ES-I3 (cell line): ENCODE measurements around the gene ABCC10.
"Not testable (repeated sequence)": the region's sequence is repeated elsewhere in the genome, so short reads cannot be mapped to it uniquely, and the experiment has no call there.

ENCODE experiments used
- H3K36me3 ChIP-seq: 2 replicates; pipeline ENCODE4 v1.6.1; 2013; ENCODE audit warnings: mild to moderate bottlenecking, low read length, control low read depth, moderate library complexity; ENCODE audit not compliant: insufficient read depth
- H3K4me1 ChIP-seq: 2 replicates; pipeline ENCODE4 v1.6.1; 2013; ENCODE audit warnings: mild to moderate bottlenecking, control low read depth, low read length; ENCODE audit not compliant: insufficient read depth
- H3K9ac ChIP-seq: 2 replicates; pipeline ENCODE4 v1.6.1; 2013; ENCODE audit warnings: low read depth, mild to moderate bottlenecking, low read length, moderate library complexity
- H3K9me3 ChIP-seq: 2 replicates; pipeline ENCODE4 v1.6.1; 2013; ENCODE audit warnings: mild to moderate bottlenecking, low read length, moderate library complexity; ENCODE audit not compliant: control insufficient read depth, insufficient read depth

ABCC10 gene

GRCh38 chr6:43496370-43497128, 69.2 kb downstream of the ABCC10 start:
- Histone ChIP-seq H3K9me3 (no peaks in the 10 kb centered on the region), H3K9ac (no peak overlapping the region), H3K36me3 (peaks cover 18% of the 10 kb centered on the region), H3K4me1 (peaks cover 32% of the 10 kb centered on the region)

- Histone ChIP-seq H3K9me3 (no peaks in the 10 kb centered on the region), H3K36me3 (peaks cover 19% of the 10 kb centered on the region), H3K9ac (no peak overlapping the region), H3K4me1 (peaks cover 32% of the 10 kb centered on the region)
Observed at GRCh38 chr6:43497129-43497396, 69.7 kb downstream of the ABCC10 start.

GRCh38 chr6:43497689-43498088, 70.3 kb downstream of the ABCC10 start:
- Histone ChIP-seq H3K36me3 (peaks cover 23% of the 10 kb centered on the region), H3K9ac (no peak overlapping the region)

GRCh38 chr6:43498291-43498690, 71.0 kb downstream of the ABCC10 start:
- Histone ChIP-seq H3K4me1 (peaks cover 24% of the 10 kb centered on the region), H3K36me3 (peaks cover 28% of the 10 kb centered on the region)
- not testable (repeated sequence) for H3K9ac ChIP-seq, H3K9me3 ChIP-seq

More at GRCh38 chr6:43497689-43498088, 70.3 kb downstream of the ABCC10 start:
- H3K9me3 ChIP-seq: no peaks in the 10 kb centered on the region
- peaks cover 30% of the 10 kb centered on the region for H3K4me1 ChIP-seq

- no peak overlapping the region for H3K9ac ChIP-seq
- peaks cover 28% of the 10 kb centered on the region for H3K36me3 ChIP-seq
- peaks cover 22% of the 10 kb centered on the region for H3K4me1 ChIP-seq
- no peaks in the 10 kb centered on the region for H3K9me3 ChIP-seq
Observed at GRCh38 chr6:43499028-43499815, 71.9 kb downstream of the ABCC10 start.
